ENCODE data around the gene ZCCHC3.

DNA sequence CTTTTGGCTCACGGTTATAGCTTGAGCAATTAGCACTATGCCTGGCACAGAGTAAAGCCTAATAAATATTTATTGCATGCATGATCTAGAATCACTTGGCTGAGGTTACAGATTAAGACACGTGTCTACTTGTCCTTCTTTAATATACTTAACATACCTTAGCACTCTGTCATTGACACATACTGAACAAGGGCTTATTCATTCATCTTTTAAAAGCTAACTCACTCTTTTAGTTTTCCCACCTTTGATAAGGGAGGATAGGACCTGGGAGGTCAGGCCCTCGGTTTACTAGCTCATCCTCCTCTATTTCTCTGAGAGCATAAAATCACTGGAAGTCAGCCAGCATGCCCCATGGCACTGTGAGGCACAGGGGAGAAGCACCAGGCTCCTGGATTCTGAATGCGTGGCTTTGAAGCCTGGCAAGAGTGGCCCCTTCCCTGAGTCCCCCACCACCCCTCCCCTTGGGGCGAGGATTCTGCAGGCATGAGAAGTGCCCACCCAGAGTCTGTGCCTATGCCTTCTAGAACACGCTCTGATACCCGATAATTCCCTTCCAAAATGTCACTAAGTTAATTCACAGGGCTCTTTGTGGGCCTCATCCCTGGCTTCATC is 11.2 kb downstream of the ZCCHC3 start:
- TF ChIP-seq, protein P1, sequence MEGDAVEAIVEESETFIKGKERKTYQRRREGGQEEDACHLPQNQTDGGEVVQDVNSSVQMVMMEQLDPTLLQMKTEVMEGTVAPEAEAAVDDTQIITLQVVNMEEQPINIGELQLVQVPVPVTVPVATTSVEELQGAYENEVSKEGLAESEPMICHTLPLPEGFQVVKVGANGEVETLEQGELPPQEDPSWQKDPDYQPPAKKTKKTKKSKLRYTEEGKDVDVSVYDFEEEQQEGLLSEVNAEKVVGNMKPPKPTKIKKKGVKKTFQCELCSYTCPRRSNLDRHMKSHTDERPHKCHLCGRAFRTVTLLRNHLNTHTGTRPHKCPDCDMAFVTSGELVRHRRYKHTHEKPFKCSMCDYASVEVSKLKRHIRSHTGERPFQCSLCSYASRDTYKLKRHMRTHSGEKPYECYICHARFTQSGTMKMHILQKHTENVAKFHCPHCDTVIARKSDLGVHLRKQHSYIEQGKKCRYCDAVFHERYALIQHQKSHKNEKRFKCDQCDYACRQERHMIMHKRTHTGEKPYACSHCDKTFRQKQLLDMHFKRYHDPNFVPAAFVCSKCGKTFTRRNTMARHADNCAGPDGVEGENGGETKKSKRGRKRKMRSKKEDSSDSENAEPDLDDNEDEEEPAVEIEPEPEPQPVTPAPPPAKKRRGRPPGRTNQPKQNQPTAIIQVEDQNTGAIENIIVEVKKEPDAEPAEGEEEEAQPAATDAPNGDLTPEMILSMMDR (conservative IDR thresholded peaks at IDR 0.05 in 1 of 2, IDR thresholded peaks at IDR 0.05 in 1 of 2; ENCODE audit: low read depth in 1 of 2, low read length in 2 of 2): no peak
- no peak for TF ChIP-seq EZH2 (IDR thresholded peaks at IDR 0.05; ENCODE audit: low read length, missing control alignments)

Measured in fibroblast of lung (primary cell).